Measurements from ENCODE around the gene EIF4ENIF1. TPM values are rescaled to one million over a fixed set of nuclear protein-coding genes. Genes with fewer than 3 reads are reported as not detected.

EIF4ENIF1 gene
- total and polyA plus RNA-seq, 9 of the 15 experiments (the other 6 are each of a cell fraction or from before 2014, with no cell fraction given) = 2.5 to 24.9 (median 15.8) TPM

DNA sequence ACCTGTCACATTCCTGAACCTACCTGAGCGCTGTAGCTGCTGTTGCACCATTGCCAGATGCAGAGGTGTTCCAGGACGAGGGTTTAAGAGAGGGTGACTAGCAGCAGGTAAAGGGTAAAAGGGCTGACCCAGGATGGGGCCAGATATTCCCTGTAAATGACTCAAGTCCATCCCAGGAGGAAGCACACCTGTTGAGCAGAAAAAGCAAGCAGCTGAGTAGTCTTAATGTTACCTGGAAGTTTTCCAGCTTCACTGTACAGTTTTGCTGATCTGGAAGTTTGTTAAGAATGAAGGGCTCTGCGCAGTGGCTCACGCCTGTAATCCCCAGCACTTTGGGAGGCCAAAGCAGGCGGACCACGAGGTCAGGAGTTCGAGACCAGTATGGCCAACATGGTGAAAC, 49.0 kb downstream of the EIF4ENIF1 start (continued):
- TF ChIP-seq PRMT5 (CRISPR knock-in tag; IDR thresholded peaks at IDR 0.05) = no peak
- no peak for TF ChIP-seq GABPB1 (CRISPR knock-in tag; IDR thresholded peaks at IDR 0.05)

DNA sequence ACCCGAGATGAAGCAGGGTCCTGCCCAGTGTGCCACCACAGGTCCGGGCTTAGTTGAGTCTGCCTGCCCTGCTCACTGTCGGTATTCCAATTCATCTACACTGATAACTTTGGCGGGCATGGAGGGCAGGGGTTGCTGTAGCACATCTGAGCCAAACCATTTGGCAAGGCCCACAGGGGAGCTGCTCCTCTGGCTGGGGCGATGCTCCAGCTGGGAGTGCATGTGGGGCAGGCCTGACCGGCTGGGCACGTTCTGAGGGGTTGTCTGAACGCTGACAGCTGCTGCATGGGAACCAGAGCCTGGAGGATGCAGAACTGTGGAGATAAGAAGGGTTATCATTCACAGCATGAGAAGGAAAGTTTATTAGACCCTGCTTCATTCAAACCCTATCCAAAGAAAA, 49.8 kb downstream of the EIF4ENIF1 start:
- POLR2A ChIA-PET = interaction anchor here (1.1 to 1.4 kb wide), 2 partner anchors 8 to 23 kb away, joined by 3 to 4 read pairs; no protein-coding TSS in a partner anchor
- no peaks in the 10 kb centered on the region for H4K20me1 ChIP-seq (replicated peaks; ENCODE audit: control insufficient read depth, insufficient read depth, low read length)
- FAIRE-seq (no peak), ATAC-seq (no peak), DNase-seq (ENCODE audit: extremely low read depth in 1 of 4, low spot score in 3 of 4) (no peak)
- TF ChIP-seq, protein P1, sequence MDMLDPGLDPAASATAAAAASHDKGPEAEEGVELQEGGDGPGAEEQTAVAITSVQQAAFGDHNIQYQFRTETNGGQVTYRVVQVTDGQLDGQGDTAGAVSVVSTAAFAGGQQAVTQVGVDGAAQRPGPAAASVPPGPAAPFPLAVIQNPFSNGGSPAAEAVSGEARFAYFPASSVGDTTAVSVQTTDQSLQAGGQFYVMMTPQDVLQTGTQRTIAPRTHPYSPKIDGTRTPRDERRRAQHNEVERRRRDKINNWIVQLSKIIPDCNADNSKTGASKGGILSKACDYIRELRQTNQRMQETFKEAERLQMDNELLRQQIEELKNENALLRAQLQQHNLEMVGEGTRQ (CRISPR knock-in tag; IDR thresholded peaks at IDR 0.05) = no peak
- TF ChIP-seq ZNF551 (CRISPR knock-in tag; IDR thresholded peaks at IDR 0.05) = no peak
- TF ChIP-seq POLR2G (IDR thresholded peaks at IDR 0.05; ENCODE audit: low read depth, low read length) = peak; percentile 46
- no peaks in the 10 kb centered on the region for H3K9me1 ChIP-seq (ENCODE audit: control insufficient read depth, insufficient read depth, low read length)
- no peaks in the 10 kb centered on the region for H3K27me3 ChIP-seq (ENCODE audit: control insufficient read depth in 2 of 2, insufficient read depth in 2 of 2, low read length in 2 of 2)
- no peak overlapping the region for H3K4me2 ChIP-seq (ENCODE audit: insufficient read depth, low read length)
- no peak overlapping the region for H3K4me3 ChIP-seq
- H3K79me2 ChIP-seq (ENCODE audit: control insufficient read depth, insufficient read depth, low read length) = no peaks in the 10 kb centered on the region
- no peak overlapping the region for H3K27ac ChIP-seq (ENCODE audit: extremely low read depth, low read depth, low read length)
- BruUV-seq (replicated peaks) = no TSS peak
- H2AFZ ChIP-seq (ENCODE audit: low read depth, low read length) = no peak overlapping the region
- intact Hi-C loops (cut with micrococcal nuclease) (no loop called here), in situ Hi-C loops (cut with MboI) (no loop called here)
- H3K36me3 ChIP-seq (ENCODE audit: control insufficient read depth, insufficient read depth, low read length) = peaks cover 87% of the 10 kb centered on the region
- H3K4me1 ChIP-seq (replicated peaks in 1 of 2; ENCODE audit: control insufficient read depth in 2 of 2, insufficient read depth in 2 of 2, low read length in 2 of 2) = peaks cover 0 to 3% of the 10 kb centered on the region in 2 experiments; a peak in 1 of 5 replicates
- CTCF ChIA-PET (ENCODE audit: low intra/inter-chr PET ratio) = no interaction called here
- H3K9me3 ChIP-seq (replicated peaks; ENCODE audit: control insufficient read depth, insufficient read depth, low read depth, low read length) = no peaks in the 10 kb centered on the region
- H3K9ac ChIP-seq (ENCODE audit: insufficient read depth in 1 of 2, low read depth in 2 of 2, low read length in 2 of 2) = 0 out of 4 replicates have a peak overlapping the region, but pooled peaks of 1 of the 2 experiments have one; percentile 33
- 65% methylated on average over 6 of the region's 8 CpGs for WGBS (ENCODE audit: insufficient coverage, low coverage, missing lambda C conversion rate)
